K562 (cell line): Measurements from ENCODE around the gene HINT3. TPM values are rescaled to one million over a fixed set of nuclear protein-coding genes. Genes with fewer than 3 reads are reported as not detected.

Source experiments
- ATAC-seq: fragments of 200-7000 bp; cut with Tn5 transposase; 3 replicates; pipeline ENCODE4 v1.9.1; 2020; ENCODE audit warnings: moderate library complexity
- BruUV-seq: library from RNA; stranded (reverse); fragments of 400-500 nt; replicated peaks from 2 replicates; lab custom pipeline; 2021; lab: Mats Ljungman, UMichigan
- CTCF ChIA-PET: fragments of 300-600 bp; formaldehyde crosslinking; extraction: SDS; loops from one replicate; lab custom pipeline; 2021; ENCODE audit warnings: low intra/inter-chr PET ratio; lab: Yijun Ruan, JAX
- POLR2A ChIA-PET: fragments of 300-600, 350-650 bp; sonication (Branson Sonifier 250); formaldehyde crosslinking; extraction: SDS; loops from one replicate; lab custom pipeline; 2021; ENCODE audit warnings: antibody characterized with exemption, inconsistent platforms; lab: Yijun Ruan, JAX
- DNase-seq, 4 experiments: peaks; one replicate each; pipeline versions ENCODE4 v3.0.0 to v3.0.0-alpha.2; 2011 to 2018; ENCODE audit warnings: low spot score in 3 of 4, mixed read lengths in 3 of 4; ENCODE audit errors: extremely low read depth in 1 of 4
- FAIRE-seq: peaks from 2 replicates; lab custom pipeline; 2011; peaks lifted over from hg19 to GRCh38; lab: Jason Lieb, UNC
- H2AFZ ChIP-seq: 2 replicates; pipeline ENCODE4 v1.6.0; 2011; ENCODE audit warnings: low read depth, low read length, control low read depth, inconsistent platforms
- H3K27ac ChIP-seq: fragments of 200-600 bp; 3 replicates; pipeline ENCODE4 v1.8.0; 2011; ENCODE audit warnings: low read depth, mild to moderate bottlenecking, control low read depth, inconsistent platforms, low read length, moderate library complexity, mixed read lengths; ENCODE audit errors: extremely low read depth
- H3K27me3 ChIP-seq, 2 experiments: fragments of 300-600 bp in 1 of 2; 2 replicates in 1 of 2; 3 replicates in 1 of 2; pipeline versions ENCODE4 v1.6.0 to v1.8.0; 2011; ENCODE audit warnings: inconsistent platforms in 2 of 2, low read length in 2 of 2, mild to moderate bottlenecking in 1 of 2, mixed read lengths in 1 of 2, moderate library complexity in 1 of 2; ENCODE audit not compliant: control insufficient read depth in 2 of 2, insufficient read depth in 2 of 2
- H3K36me3 ChIP-seq: fragments of 300-600 bp; 3 replicates; pipeline ENCODE4 v1.8.0; 2011; ENCODE audit warnings: mild to moderate bottlenecking, low read length, inconsistent platforms; ENCODE audit not compliant: control insufficient read depth, insufficient read depth
- H3K4me1 ChIP-seq, 2 experiments: fragments of 200-600 bp in 1 of 2; replicated peaks in 1 of 2; 2 replicates in 1 of 2; 3 replicates in 1 of 2; pipeline versions ENCODE4 v1.5.1 to v1.8.0; 2011; ENCODE audit warnings: inconsistent platforms in 2 of 2, low read length in 2 of 2, mild to moderate bottlenecking in 1 of 2, mixed read lengths in 1 of 2, moderate library complexity in 1 of 2; ENCODE audit not compliant: control insufficient read depth in 2 of 2, insufficient read depth in 2 of 2
- H3K4me2 ChIP-seq: 2 replicates; pipeline ENCODE4 v1.6.1; 2011; ENCODE audit warnings: low read length, control low read depth, inconsistent platforms, mixed read lengths; ENCODE audit not compliant: insufficient read depth
- H3K4me3 ChIP-seq: fragments of 200-600 bp; sonication (generic), shearing (Covaris generic); 2 replicates; pipeline ENCODE4 v1.5.1; 2016; ENCODE audit warnings: control low read depth, inconsistent platforms
- H3K79me2 ChIP-seq: fragments of 200-600 bp; 3 replicates; pipeline ENCODE4 v1.8.0; 2011; ENCODE audit warnings: low read length, inconsistent platforms; ENCODE audit not compliant: control insufficient read depth, insufficient read depth
- H3K9ac ChIP-seq, 2 experiments: 2 replicates each; pipeline versions ENCODE4 v1.6.0 to v1.6.1; 2011; ENCODE audit warnings: low read depth in 2 of 2, low read length in 2 of 2, control low read depth in 1 of 2, inconsistent platforms in 1 of 2, mild to moderate bottlenecking in 1 of 2, mixed read lengths in 1 of 2; ENCODE audit not compliant: insufficient read depth in 1 of 2
- H3K9me1 ChIP-seq: one replicate; pipeline ENCODE4 v1.6.0; 2011; ENCODE audit warnings: inconsistent platforms, mild to moderate bottlenecking, low read length, moderate library complexity; ENCODE audit not compliant: control insufficient read depth, insufficient read depth
- H3K9me3 ChIP-seq: replicated peaks from 2 replicates; pipeline ENCODE4 v1.5.1; 2011; ENCODE audit warnings: low read depth, low read length, inconsistent platforms; ENCODE audit not compliant: control insufficient read depth, insufficient read depth
- H4K20me1 ChIP-seq: replicated peaks from 2 replicates; pipeline ENCODE4 v1.6.1; 2011; ENCODE audit warnings: low read length, inconsistent platforms, mixed read lengths; ENCODE audit not compliant: control insufficient read depth, insufficient read depth
- CEBPB ChIP-seq: fragments of 450-650 bp; IDR thresholded peaks from 2 replicates; pipeline ENCODE4 v1.6.1; 2016; ENCODE audit warnings: missing genetic modification characterization, missing compliant biosample characterization
- CEBPG ChIP-seq, 3 experiments: fragments of 200-800 bp in 1 of 3; sonication (Bioruptor generic) in 1 of 3; sonication (generic) in 1 of 3; formaldehyde crosslinking in 1 of 3; IDR thresholded peaks in 2 of 3; conservative IDR thresholded peaks in 1 of 3; 2 replicates each; pipeline versions ENCODE4 v1.6.1 to v1.8.0; 2016 to 2022; ENCODE audit warnings: missing compliant biosample characterization in 2 of 3, missing genetic modification characterization in 2 of 3, mild to moderate bottlenecking in 1 of 3, missing genetic modification reagents in 1 of 3
- EP300 ChIP-seq: IDR thresholded peaks from 2 replicates; pipeline ENCODE4 v1.6.1; 2012; ENCODE audit warnings: low read length, improper control_type of control experiment
- FOXJ2 ChIP-seq: fragments of 200-800 bp; sonication (Bioruptor generic); IDR thresholded peaks from 2 replicates; pipeline ENCODE4 v1.6.1; 2016; ENCODE audit warnings: missing genetic modification characterization, missing compliant biosample characterization
- JUND ChIP-seq, 2 experiments: IDR thresholded peaks; 2 replicates in 1 of 2; 3 replicates in 1 of 2; pipeline ENCODE4 v1.6.1; 2011; ENCODE audit warnings: borderline replicate concordance in 2 of 2, low read depth in 2 of 2, low read length in 2 of 2, improper control_type of control experiment in 1 of 2, missing biosample characterization in 1 of 2, missing genetic modification characterization in 1 of 2, missing genetic modification reagents in 1 of 2
- MYC ChIP-seq, 2 experiments: fragments of 250-450 bp in 1 of 2; sonication (Bioruptor Pico) in 1 of 2; IDR thresholded peaks; 2 replicates each; pipeline versions ENCODE4 v1.5.1 to v1.6.1; 2012 to 2021; ENCODE audit warnings: low read depth in 2 of 2, borderline replicate concordance in 1 of 2, improper control_type of control experiment in 1 of 2, low read length in 1 of 2, mild to moderate bottlenecking in 1 of 2, moderate library complexity in 1 of 2
- NR2F6 ChIP-seq: fragments of 450-650 bp; formaldehyde crosslinking; IDR thresholded peaks from 2 replicates; pipeline ENCODE4 v1.4.0; 2020; ENCODE audit warnings: mild to moderate bottlenecking
- POLR2H ChIP-seq: IDR thresholded peaks from 2 replicates; pipeline ENCODE4 v1.6.1; 2016; ENCODE audit warnings: missing genetic modification characterization, low read depth, mild to moderate bottlenecking, control low read depth, missing compliant biosample characterization, moderate library complexity
- PTBP1 ChIP-seq: fragments of 200-400 bp; formaldehyde crosslinking; IDR thresholded peaks from 2 replicates; pipeline ENCODE4 v1.6.1; 2017; ENCODE audit warnings: low read depth, low read length
- RAD51 ChIP-seq: fragments of 450-650 bp; IDR thresholded peaks from 2 replicates; pipeline ENCODE4 v1.7.1; 2016; ENCODE audit warnings: low read depth, mild to moderate bottlenecking, borderline replicate concordance
- RCOR1 ChIP-seq, 2 experiments: IDR thresholded peaks; 2 replicates each; pipeline ENCODE4 v1.6.1; 2012; ENCODE audit warnings: low read depth in 2 of 2, low read length in 2 of 2, borderline replicate concordance in 1 of 2, improper control_type of control experiment in 1 of 2
- SMAD2 ChIP-seq: fragments of 150-350 bp; IDR thresholded peaks from 2 replicates; pipeline ENCODE4 v1.6.1; 2014; ENCODE audit warnings: low read depth, mild to moderate bottlenecking, low read length
- SPI1 ChIP-seq: IDR thresholded peaks from 2 replicates; pipeline ENCODE4 v1.6.1; 2011; ENCODE audit warnings: low read depth, low read length, control low read depth, borderline replicate concordance
- THRAP3 ChIP-seq: fragments of 450-650 bp; IDR thresholded peaks from 2 replicates; pipeline ENCODE4 v1.6.1; 2016; ENCODE audit warnings: mild to moderate bottlenecking, inconsistent platforms, borderline replicate concordance
- ZNF445 ChIP-seq: fragments of 250-450 bp; sonication (Bioruptor Pico); IDR thresholded peaks from 2 replicates; pipeline ENCODE4 v1.4.0; 2020; ENCODE audit warnings: low read depth, mild to moderate bottlenecking, moderate library complexity
- ZNF766 ChIP-seq: fragments of 200-800 bp; sonication (Bioruptor generic); conservative IDR thresholded peaks from 2 replicates; pipeline ENCODE4 v1.6.1; 2016; ENCODE audit warnings: missing genetic modification characterization, missing compliant biosample characterization
- WGBS: fragments of 100-300 bp; shearing (Covaris generic); methylation state at CpG from one replicate; pipeline ENCODE4 v1.1.6; 2016; ENCODE audit warnings: low coverage, mixed read lengths; ENCODE audit not compliant: insufficient coverage; ENCODE audit errors: missing lambda C conversion rate; 5-methylcytosine and 5-hydroxymethylcytosine counted together
- in situ Hi-C: fragments of 300-500 bp; cut with MboI; formaldehyde crosslinking; loops from 4 replicates; pipeline ENCODE4 v1.15.0; 2018; ENCODE audit warnings: inconsistent platforms, mixed read lengths
- intact Hi-C: fragments of 100-400 bp; cut with micrococcal nuclease; formaldehyde crosslinking; loops from 2 replicates; pipeline ENCODE4 v1.14.2; 2022
- polyA plus RNA-seq, 8 experiments: library from polyadenylated mRNA; depleted of rRNA in 4 of 8; stranded (reverse) in 5 of 8; unstranded in 3 of 8; fragments of >200 nt; fragmentation: Nextera tagmentation in 2 of 8; fragmentation: Illumina TruSeq in 1 of 8; extraction: Ambion mirVana in 2 of 8; extraction: Trizol in 1 of 8; gene quantifications; 2 replicates each; pipeline versions ENCODE4 v1.2.1 to v1.2.3, GENCODE V29; 2011 to 2014; ENCODE audit warnings: inconsistent platforms in 1 of 8, missing spikeins in 1 of 8
- total RNA-seq, 7 experiments: library from RNA; depleted of rRNA in 6 of 7; stranded (reverse); fragments of >200 nt in 6 of 7; fragmentation: Illumina TruSeq in 2 of 7; extraction: Trizol in 2 of 7; gene quantifications; 2 replicates each; pipeline versions ENCODE4 v1.2.1 to v1.2.3, GENCODE V29; 2011 to 2021; ENCODE audit warnings: low replicate concordance in 1 of 7
- TF ChIP-seq, protein P1 (sequence below): sonication (generic); formaldehyde crosslinking; IDR thresholded peaks from 2 replicates; pipeline ENCODE4 v1.9.0; 2022; ENCODE audit warnings: mild to moderate bottlenecking, missing genetic modification reagents
- TF ChIP-seq, protein P2 (sequence below), 2 experiments: fragments of 450-650 bp; conservative IDR thresholded peaks; 2 replicates each; pipeline ENCODE4 v1.6.1; 2017; ENCODE audit warnings: mild to moderate bottlenecking in 2 of 2, moderate library complexity in 2 of 2

Gene HINT3
- total and polyA plus RNA-seq, 9 of the 15 experiments (the other 6 are each of a cell fraction or from before 2014, with no cell fraction given), result 1.4 to 16.6 (median 10.8) TPM

DNA sequence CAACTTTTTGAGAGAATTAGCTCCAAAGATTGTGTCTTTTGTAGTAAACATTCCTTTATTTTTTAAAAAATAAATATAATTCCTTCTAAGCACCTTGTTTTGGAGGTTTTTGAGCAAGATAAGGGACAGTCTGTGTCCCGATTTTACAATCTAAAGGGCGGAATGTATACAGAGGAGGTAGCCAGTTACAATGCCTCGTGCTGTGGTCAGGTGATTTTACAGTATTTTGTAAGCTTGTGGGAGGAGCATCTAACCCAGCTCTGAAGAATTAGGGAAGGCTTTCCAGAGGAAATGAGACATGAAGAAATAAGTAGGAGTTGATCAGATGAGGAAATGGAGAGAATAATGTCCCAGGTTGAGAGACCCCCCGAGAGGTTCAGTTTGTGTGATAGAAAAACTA lies 1.3 kb downstream of the HINT3 start:
- ChIA-PET POLR2A (interaction anchor here (0.6 to 2.7 kb wide), 10 partner anchors 9 to 203 kb away, joined by 3 to 26 read pairs (median 4); partner anchors contain the start of gene TRMT11), CTCF (interaction anchor here (1.9 kb wide), 2 partner anchors 51 to 69 kb away, joined by 7 to 8 read pairs; no protein-coding TSS in a partner anchor)
- TSS peak; percentile 68 for BruUV-seq
- Histone ChIP-seq H3K27me3 (no peaks in the 10 kb centered on the region), H3K27ac (peak overlapping the region; percentile 89), H2AFZ (peak overlapping the region; percentile 96), H3K4me1 (peaks cover 33 to 38% of the 10 kb centered on the region in 2 experiments), H3K9me1 (no peaks in the 10 kb centered on the region), H3K9me3 (no peaks in the 10 kb centered on the region), H3K9ac (peak overlapping the region in 1 of 2 experiments; percentile 86; a peak in 2 of 4 replicates), H3K36me3 (peaks cover 3% of the 10 kb centered on the region; the same call in 2 of the 3 replicates), H3K4me3 (peak overlapping the region; percentile 86), H3K79me2 (peaks cover 38% of the 10 kb centered on the region), H3K4me2 (peak overlapping the region; percentile 88), H4K20me1 (no peaks in the 10 kb centered on the region)
- in situ Hi-C loops, result loop anchor here (5.0 kb wide), 1 partner anchor 101 kb away; no protein-coding TSS in a partner anchor
- peak in 3 of 4 experiments; percentile 37 to 68 (median 43) for DNase-seq
- intact Hi-C loops, result loop anchor here (1.0 to 5.0 kb wide), 4 partner anchors 16 to 651 kb away; no protein-coding TSS in a partner anchor
- ATAC-seq, result peak; percentile 51
- FAIRE-seq, result peak; percentile 69
- WGBS, result 12% methylated on average over 4 of the region's 4 CpGs
- TF ChIP-seq, protein P1, sequence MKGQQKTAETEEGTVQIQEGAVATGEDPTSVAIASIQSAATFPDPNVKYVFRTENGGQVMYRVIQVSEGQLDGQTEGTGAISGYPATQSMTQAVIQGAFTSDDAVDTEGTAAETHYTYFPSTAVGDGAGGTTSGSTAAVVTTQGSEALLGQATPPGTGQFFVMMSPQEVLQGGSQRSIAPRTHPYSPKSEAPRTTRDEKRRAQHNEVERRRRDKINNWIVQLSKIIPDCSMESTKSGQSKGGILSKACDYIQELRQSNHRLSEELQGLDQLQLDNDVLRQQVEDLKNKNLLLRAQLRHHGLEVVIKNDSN (CRISPR knock-in tag), result peak; percentile 39; the same call in 1 of the 2 replicates
- TF ChIP-seq SMAD2 (no peak), MYC (IDR thresholded peaks at IDR 0.05; ENCODE audit: low read depth, low read length) (peak; percentile 68; the same call in 1 of the 2 replicates), MYC (CRISPR knock-in tag; IDR thresholded peaks at IDR 0.05; ENCODE audit: borderline replicate concordance, low read depth) (no peak), CEBPG (CRISPR knock-in tag; IDR thresholded peaks at IDR 0.05) (no peak), CEBPG (tag; conservative IDR thresholded peaks at IDR 0.05 in 1 of 2, IDR thresholded peaks at IDR 0.05 in 1 of 2) (peak in 1 of 2 experiments; percentile 37; a peak in 2 of 4 replicates), NR2F6 (no peak), ZNF766 (CRISPR knock-in tag) (0 out of 2 replicates have a peak, but pooled peaks have one; percentile 13), ZNF445 (no peak), RAD51 (peak; percentile 74), RCOR1 (IDR thresholded peaks at IDR 0.05; ENCODE audit: borderline replicate concordance in 1 of 2, low read depth in 2 of 2, low read length in 2 of 2) (peak in 1 of 2 experiments; percentile 70; a peak in 1 of 4 replicates), CEBPB (tag) (peak; percentile 71), THRAP3 (no peak), FOXJ2 (peak; percentile 71; the same call in 1 of the 2 replicates), JUND (IDR thresholded peaks at IDR 0.05; ENCODE audit: borderline replicate concordance, low read depth, low read length) (no peak), JUND (tag; IDR thresholded peaks at IDR 0.05; ENCODE audit: borderline replicate concordance, low read depth, low read length) (0 out of 3 replicates have a peak, but pooled peaks have one; percentile 4), PTBP1 (no peak), EP300 (peak; percentile 31), POLR2H (peak; percentile 81), SPI1 (peak; percentile 0; the same call in 1 of the 2 replicates)
- TF ChIP-seq, protein P2, sequence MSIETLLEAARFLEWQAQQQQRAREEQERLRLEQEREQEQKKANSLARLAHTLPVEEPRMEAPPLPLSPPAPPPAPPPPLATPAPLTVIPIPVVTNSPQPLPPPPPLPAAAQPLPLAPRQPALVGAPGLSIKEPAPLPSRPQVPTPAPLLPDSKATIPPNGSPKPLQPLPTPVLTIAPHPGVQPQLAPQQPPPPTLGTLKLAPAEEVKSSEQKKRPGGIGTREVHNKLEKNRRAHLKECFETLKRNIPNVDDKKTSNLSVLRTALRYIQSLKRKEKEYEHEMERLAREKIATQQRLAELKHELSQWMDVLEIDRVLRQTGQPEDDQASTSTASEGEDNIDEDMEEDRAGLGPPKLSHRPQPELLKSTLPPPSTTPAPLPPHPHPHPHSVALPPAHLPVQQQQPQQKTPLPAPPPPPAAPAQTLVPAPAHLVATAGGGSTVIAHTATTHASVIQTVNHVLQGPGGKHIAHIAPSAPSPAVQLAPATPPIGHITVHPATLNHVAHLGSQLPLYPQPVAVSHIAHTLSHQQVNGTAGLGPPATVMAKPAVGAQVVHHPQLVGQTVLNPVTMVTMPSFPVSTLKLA (conservative IDR thresholded peaks at IDR 0.05), result peak; percentile 56 to 68
